ENCODE data around the gene RASSF8.

Gene RASSF8

GRCh38 chr12:26011099-26011498 is 52.6 kb downstream of the RASSF8 start:
- TF ChIP-seq, protein P1, sequence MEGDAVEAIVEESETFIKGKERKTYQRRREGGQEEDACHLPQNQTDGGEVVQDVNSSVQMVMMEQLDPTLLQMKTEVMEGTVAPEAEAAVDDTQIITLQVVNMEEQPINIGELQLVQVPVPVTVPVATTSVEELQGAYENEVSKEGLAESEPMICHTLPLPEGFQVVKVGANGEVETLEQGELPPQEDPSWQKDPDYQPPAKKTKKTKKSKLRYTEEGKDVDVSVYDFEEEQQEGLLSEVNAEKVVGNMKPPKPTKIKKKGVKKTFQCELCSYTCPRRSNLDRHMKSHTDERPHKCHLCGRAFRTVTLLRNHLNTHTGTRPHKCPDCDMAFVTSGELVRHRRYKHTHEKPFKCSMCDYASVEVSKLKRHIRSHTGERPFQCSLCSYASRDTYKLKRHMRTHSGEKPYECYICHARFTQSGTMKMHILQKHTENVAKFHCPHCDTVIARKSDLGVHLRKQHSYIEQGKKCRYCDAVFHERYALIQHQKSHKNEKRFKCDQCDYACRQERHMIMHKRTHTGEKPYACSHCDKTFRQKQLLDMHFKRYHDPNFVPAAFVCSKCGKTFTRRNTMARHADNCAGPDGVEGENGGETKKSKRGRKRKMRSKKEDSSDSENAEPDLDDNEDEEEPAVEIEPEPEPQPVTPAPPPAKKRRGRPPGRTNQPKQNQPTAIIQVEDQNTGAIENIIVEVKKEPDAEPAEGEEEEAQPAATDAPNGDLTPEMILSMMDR (IDR thresholded peaks at IDR 0.05; ENCODE audit: extremely low read depth, missing control alignments), result no peak
- DNase-seq (ENCODE audit: low spot score), result no peak

GRCh38 chr12:26014085-26014484 is 55.6 kb downstream of the RASSF8 start:
- TF ChIP-seq, protein P1 (IDR thresholded peaks at IDR 0.05; ENCODE audit: extremely low read depth, missing control alignments), result no peak
- DNase-seq (ENCODE audit: low spot score), result no peak

DNA sequence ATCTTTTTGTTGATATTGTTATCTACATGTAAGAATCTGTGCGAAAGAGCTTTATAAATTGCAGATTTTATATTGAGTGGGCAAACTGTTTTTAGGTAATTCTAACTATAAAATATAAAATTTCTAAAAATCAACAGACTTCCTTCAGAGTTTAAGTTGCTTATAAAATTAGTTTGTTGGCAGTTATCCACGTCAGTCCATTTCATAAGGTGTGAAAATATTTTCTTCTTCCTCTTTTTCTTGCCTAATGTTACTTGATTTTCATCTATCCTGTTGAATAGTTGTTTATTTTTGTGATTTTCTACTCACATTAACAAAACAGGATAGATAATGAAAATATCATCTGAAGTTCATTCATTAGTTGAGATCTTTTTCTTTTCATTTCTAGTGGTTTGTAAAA is 58.0 kb downstream of the RASSF8 start:
- TF ChIP-seq, protein P1 (IDR thresholded peaks at IDR 0.05; ENCODE audit: extremely low read depth, missing control alignments), result no peak
- no peak for DNase-seq (ENCODE audit: low spot score)

- DNase-seq (ENCODE audit: low spot score), result peak; percentile 19
- TF ChIP-seq, protein P1 (IDR thresholded peaks at IDR 0.05; ENCODE audit: extremely low read depth, missing control alignments), result peak; percentile 52
Measured at GRCh38 chr12:26017484-26018211, 59.2 kb downstream of the RASSF8 start.

GRCh38 chr12:26018926-26019325 is 60.4 kb downstream of the RASSF8 start:
- no peak for DNase-seq (ENCODE audit: low spot score)

DNA sequence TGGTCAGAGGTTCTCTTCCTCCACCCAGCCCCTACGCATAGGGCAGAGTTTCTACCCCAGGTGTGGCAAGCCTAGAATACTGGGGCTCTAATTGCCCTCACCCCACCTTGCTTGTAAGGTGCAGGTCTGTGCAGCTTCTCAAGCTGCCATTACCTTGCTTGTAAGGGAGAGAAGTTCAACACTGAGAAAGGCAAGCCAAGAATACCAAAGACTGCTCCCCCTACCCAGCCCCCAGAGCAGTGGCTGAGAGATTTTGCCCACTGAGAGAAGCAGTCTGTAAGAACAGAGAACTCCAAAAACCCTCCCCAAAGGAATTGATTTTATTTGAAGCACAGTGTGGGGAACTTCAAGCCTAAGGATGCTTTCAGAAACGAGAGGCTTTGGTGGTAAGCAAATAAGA is 63.1 kb downstream of the RASSF8 start:
- TF ChIP-seq, protein P1 (IDR thresholded peaks at IDR 0.05; ENCODE audit: extremely low read depth, missing control alignments), result no peak
- DNase-seq (ENCODE audit: low spot score), result no peak

More at GRCh38 chr12:26018926-26019325, 60.4 kb downstream of the RASSF8 start:
- TF ChIP-seq, protein P1 (IDR thresholded peaks at IDR 0.05; ENCODE audit: extremely low read depth, missing control alignments), result no peak

- TF ChIP-seq, protein P1 (IDR thresholded peaks at IDR 0.05; ENCODE audit: extremely low read depth, missing control alignments), result no peak
- DNase-seq (ENCODE audit: low spot score), result no peak
Measured at GRCh38 chr12:26022043-26022442, 63.6 kb downstream of the RASSF8 start.

Data from GM20000 (cell line).